HG02885 (cell line): ENCODE data around the gene FOXN3.

ENCODE experiments used
- ATAC-seq: cut with Tn5 transposase; IDR thresholded peaks from one replicate; pipeline ENCODE4 v1.9.1; 2021; ENCODE audit warnings: mild to moderate bottlenecking; ENCODE audit not compliant: unreplicated experiment, poor library complexity

FOXN3 gene

GRCh38 chr14:89185919-89186855 lies 230.8 kb downstream of the FOXN3 start:
- no peak for ATAC-seq

- ATAC-seq, result no peak
Measured at GRCh38 chr14:89184952-89185351, 232.1 kb downstream of the FOXN3 start.

GRCh38 chr14:89182326-89182725 lies 234.7 kb downstream of the FOXN3 start:
- ATAC-seq, result no peak

GRCh38 chr14:89180546-89180945 lies 236.5 kb downstream of the FOXN3 start:
- ATAC-seq, result no peak

GRCh38 chr14:89179891-89180404 lies 237.1 kb downstream of the FOXN3 start:
- ATAC-seq, result no peak

GRCh38 chr14:89178800-89179535 lies 238.1 kb downstream of the FOXN3 start:
- ATAC-seq, result no peak

- no peak for ATAC-seq
Measured at GRCh38 chr14:89178376-89178775, 238.7 kb downstream of the FOXN3 start.

GRCh38 chr14:89175881-89176799 lies 240.9 kb downstream of the FOXN3 start:
- no peak for ATAC-seq

- no peak for ATAC-seq
Measured at GRCh38 chr14:89171628-89172027, 245.4 kb downstream of the FOXN3 start.

GRCh38 chr14:89171168-89171567 lies 245.9 kb downstream of the FOXN3 start:
- no peak for ATAC-seq

- ATAC-seq, result no peak
Measured at GRCh38 chr14:89167705-89168104, 249.3 kb downstream of the FOXN3 start.

GRCh38 chr14:89166633-89167032 lies 250.4 kb downstream of the FOXN3 start:
- no peak for ATAC-seq

GRCh38 chr14:89165189-89166181 lies 251.5 kb downstream of the FOXN3 start:
- peak; percentile 71 for ATAC-seq

- ATAC-seq, result peak; percentile 39
Measured at GRCh38 chr14:89164168-89165073, 252.6 kb downstream of the FOXN3 start.

GRCh38 chr14:89163031-89163636 lies 253.9 kb downstream of the FOXN3 start:
- ATAC-seq, result no peak

GRCh38 chr14:89162586-89162985 lies 254.4 kb downstream of the FOXN3 start:
- no peak for ATAC-seq

- ATAC-seq, result no peak
Measured at GRCh38 chr14:89160437-89160836, 256.6 kb downstream of the FOXN3 start.

- no peak for ATAC-seq
Measured at GRCh38 chr14:89158701-89159100, 258.3 kb downstream of the FOXN3 start.
